Ascending aorta (tissue), 2 donors: ENCODE data around the gene GCGR. TPM values are rescaled to one million over a fixed set of nuclear protein-coding genes. Genes with fewer than 3 reads are reported as not detected.
A peak's percentile ranks its signal among the peaks of the same experiment; 100 is the strongest.
"Not testable (repeated sequence)": the region's sequence is repeated elsewhere in the genome, so short reads cannot be mapped to it uniquely, and the experiment has no call there.

Source experiments
- DNase-seq, 2 donors: peaks; one replicate each; pipeline ENCODE4 v3.0.0-alpha.2; 2019; ENCODE audit warnings: low spot score in 2 of 2
- H3K27ac ChIP-seq, 2 donors: fragments of 200-600 bp; sonication (generic); one replicate each; pipeline ENCODE4 v1.5.1; 2016 to 2017; ENCODE audit warnings: mild to moderate bottlenecking in 1 of 2
- H3K27me3 ChIP-seq: fragments of 200-600 bp; sonication (generic); one replicate; pipeline ENCODE4 v1.5.1; 2017
- H3K36me3 ChIP-seq, 2 donors: fragments of 200-600 bp; sonication (generic); one replicate each; pipeline ENCODE4 v1.5.1; 2016
- H3K4me1 ChIP-seq, 2 donors: fragments of 200-600 bp; sonication (generic); one replicate each; pipeline ENCODE4 v1.5.1; 2016 to 2017; ENCODE audit warnings: mild to moderate bottlenecking in 1 of 2
- H3K4me3 ChIP-seq, 2 donors: fragments of 200-600 bp; sonication (generic); one replicate each; pipeline ENCODE4 v1.5.1; 2016 to 2017; ENCODE audit warnings: mild to moderate bottlenecking in 1 of 2
- H3K9me3 ChIP-seq, 2 donors: fragments of 200-600 bp; sonication (generic); one replicate each; pipeline ENCODE4 v1.5.1; 2016
- intact Hi-C: fragments of 100-400 bp; cut with DNase I; formaldehyde crosslinking; loops from one replicate; pipeline ENCODE4 v1.15.1; 2023
- total RNA-seq: library from RNA; depleted of rRNA; stranded (reverse); fragments of >200 nt; gene quantifications from one replicate; pipeline ENCODE4 v1.1.0, GENCODE V29; 2016
- TF ChIP-seq, protein P1 (sequence below), 3 experiments: fragments of 200-600 bp in 2 of 3; fragments of 450-650 bp in 1 of 3; sonication (generic) in 2 of 3; IDR thresholded peaks; one replicate each; pipeline ENCODE4 v1.5.1; 2016 to 2019; ENCODE audit warnings: antibody characterized with exemption in 3 of 3, mild to moderate bottlenecking in 1 of 3, moderate library complexity in 1 of 3

The GCGR gene
- total RNA-seq, 1 donor from 2014 or later, result not detected

DNA sequence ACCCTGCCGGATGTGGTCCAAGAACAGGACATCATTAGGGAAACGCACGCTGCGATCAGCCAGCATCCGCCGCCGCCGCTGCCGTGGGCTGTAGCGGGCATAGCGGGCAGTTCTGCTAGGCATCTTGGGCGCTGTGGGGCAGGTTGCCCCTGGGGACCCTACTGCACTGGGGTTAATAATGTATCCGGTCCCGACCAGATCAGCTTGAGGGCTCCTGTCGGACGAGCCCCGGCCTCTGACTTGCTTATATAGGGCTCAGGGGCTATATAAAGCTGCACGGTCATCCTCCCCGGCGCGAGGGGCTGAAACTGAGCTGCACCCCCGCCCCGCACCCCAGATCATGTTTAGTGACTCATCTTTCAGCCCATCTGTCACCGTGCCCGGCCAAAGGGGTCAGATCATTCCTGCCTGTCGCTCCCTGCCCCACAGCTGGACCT is 30.9 kb downstream of the GCGR start, which contains the start of gene PPP1R27:
TSS of gene PPP1R27 (minus strand) at position 220 of the 437 bp plus-strand sequence. CDS start at position 123, 97 bp downstream.
- DNase-seq, result no peak
- Histone ChIP-seq H3K27me3 (no peaks in the 10 kb centered on the region), H3K36me3 (no peaks in the 10 kb centered on the region), H3K27ac (peak within 1 kb of the TSS in 1 of 2 donors; percentile 91), H3K4me1 (peaks cover 16 to 22% of the 10 kb centered on the region in 2 donors), H3K4me3 (peak within 1 kb of the TSS; percentile 77 to 92), H3K9me3 (no peaks in the 10 kb centered on the region)
- TF ChIP-seq, protein P1, sequence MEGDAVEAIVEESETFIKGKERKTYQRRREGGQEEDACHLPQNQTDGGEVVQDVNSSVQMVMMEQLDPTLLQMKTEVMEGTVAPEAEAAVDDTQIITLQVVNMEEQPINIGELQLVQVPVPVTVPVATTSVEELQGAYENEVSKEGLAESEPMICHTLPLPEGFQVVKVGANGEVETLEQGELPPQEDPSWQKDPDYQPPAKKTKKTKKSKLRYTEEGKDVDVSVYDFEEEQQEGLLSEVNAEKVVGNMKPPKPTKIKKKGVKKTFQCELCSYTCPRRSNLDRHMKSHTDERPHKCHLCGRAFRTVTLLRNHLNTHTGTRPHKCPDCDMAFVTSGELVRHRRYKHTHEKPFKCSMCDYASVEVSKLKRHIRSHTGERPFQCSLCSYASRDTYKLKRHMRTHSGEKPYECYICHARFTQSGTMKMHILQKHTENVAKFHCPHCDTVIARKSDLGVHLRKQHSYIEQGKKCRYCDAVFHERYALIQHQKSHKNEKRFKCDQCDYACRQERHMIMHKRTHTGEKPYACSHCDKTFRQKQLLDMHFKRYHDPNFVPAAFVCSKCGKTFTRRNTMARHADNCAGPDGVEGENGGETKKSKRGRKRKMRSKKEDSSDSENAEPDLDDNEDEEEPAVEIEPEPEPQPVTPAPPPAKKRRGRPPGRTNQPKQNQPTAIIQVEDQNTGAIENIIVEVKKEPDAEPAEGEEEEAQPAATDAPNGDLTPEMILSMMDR (IDR thresholded peaks at IDR 0.05), result no peak
- intact Hi-C loops, result loop anchor here (5.0 kb wide), 1 partner anchor 37 kb away; the partner anchor contains the start of gene ARHGDIA

DNA sequence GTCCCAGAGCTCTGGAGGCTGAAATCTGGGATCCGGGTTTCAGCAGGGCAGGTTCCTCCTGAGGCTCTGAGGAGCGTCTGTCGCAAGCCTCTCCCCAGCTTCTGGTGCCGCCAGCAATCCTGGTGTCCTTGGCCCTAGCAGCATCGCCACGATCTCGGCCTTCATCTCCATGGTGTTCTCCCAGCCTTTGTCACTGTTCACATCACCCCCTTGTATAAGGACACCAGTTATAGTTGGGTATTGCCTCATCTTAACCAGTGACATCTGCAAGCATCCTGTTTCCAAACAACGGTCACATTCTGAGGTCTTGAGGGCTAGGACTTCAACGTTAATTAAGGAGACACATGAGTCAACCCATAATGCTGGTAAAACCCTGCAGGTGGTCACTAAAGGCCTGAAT is 33.7 kb downstream of the GCGR start:
- intact Hi-C loops, result no loop called here
- H3K27ac ChIP-seq, result no peak overlapping the region
- peaks cover 1 to 4% of the 10 kb centered on the region in 2 donors for H3K36me3 ChIP-seq
- DNase-seq, result no peak
- no peaks in the 10 kb centered on the region for H3K9me3 ChIP-seq
- H3K4me3 ChIP-seq, result no peak overlapping the region
- H3K4me1 ChIP-seq, result peaks cover 7 to 9% of the 10 kb centered on the region in 2 donors
- TF ChIP-seq, protein P1 (IDR thresholded peaks at IDR 0.05), result no peak
- H3K27me3 ChIP-seq, result no peaks in the 10 kb centered on the region

DNA sequence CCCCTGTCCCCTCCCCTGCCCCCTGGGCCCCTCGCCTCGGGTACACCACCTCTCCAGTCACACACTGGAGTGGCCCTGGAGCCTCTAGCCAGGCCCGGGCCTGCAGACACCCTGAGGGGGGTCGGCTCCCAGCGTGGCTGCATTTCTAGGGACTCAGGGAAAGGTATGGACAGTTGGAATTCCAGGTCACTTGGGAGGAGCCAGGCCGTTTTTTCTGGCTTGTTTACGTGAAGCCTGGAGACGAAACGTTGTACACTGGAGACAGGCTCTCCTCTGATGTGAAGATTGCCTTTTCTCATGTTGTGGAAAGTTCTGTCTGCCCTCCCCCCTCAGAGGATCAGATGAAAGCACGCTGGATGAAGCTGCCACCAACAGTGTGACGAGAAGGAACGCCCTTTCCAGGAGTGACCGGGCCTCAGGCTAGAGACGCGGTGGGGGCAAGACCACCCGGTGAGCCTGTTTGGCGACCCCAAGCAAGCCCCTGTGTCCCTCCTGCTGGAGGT is 34.9 kb downstream of the GCGR start:
- no peaks in the 10 kb centered on the region for H3K27me3 ChIP-seq
- no peak for DNase-seq
- H3K4me1 ChIP-seq, result peaks cover 3 to 4% of the 10 kb centered on the region in 2 donors
- H3K9me3 ChIP-seq, result no peaks in the 10 kb centered on the region
- TF ChIP-seq, protein P1 (IDR thresholded peaks at IDR 0.05), result no peak
- no peak overlapping the region for H3K4me3 ChIP-seq
- peaks cover 13 to 16% of the 10 kb centered on the region in 2 donors for H3K36me3 ChIP-seq
- no peak overlapping the region for H3K27ac ChIP-seq
- intact Hi-C loops, result no loop called here

DNA sequence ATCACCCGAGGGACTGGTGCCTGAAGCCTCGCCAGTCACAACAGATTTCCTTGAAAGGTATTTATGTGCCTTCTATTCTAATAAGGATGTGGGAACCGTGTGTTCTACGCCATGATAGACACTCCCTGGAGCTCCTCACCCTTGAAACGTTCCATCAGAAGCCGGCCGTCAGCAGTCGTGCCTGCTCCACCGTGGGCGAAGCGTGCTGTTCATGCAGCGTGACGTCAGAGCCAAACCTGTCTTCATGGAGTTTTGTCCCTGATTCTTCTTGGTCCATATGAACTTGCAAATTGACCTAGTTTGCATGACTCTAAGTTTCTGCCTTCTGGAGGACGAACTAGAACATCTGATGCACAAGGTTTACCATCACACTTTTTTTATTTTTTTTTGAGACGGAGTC is 35.4 kb downstream of the GCGR start:
- no peaks in the 10 kb centered on the region for H3K27me3 ChIP-seq
- intact Hi-C loops, result no loop called here
- H3K27ac ChIP-seq, result no peak overlapping the region
- DNase-seq, result no peak
- TF ChIP-seq, protein P1 (IDR thresholded peaks at IDR 0.05), result no peak
- no peak overlapping the region for H3K4me3 ChIP-seq
- H3K4me1 ChIP-seq, result no peaks in the 10 kb centered on the region
- peaks cover 18 to 21% of the 10 kb centered on the region in 2 donors for H3K36me3 ChIP-seq
- no peaks in the 10 kb centered on the region for H3K9me3 ChIP-seq

DNA sequence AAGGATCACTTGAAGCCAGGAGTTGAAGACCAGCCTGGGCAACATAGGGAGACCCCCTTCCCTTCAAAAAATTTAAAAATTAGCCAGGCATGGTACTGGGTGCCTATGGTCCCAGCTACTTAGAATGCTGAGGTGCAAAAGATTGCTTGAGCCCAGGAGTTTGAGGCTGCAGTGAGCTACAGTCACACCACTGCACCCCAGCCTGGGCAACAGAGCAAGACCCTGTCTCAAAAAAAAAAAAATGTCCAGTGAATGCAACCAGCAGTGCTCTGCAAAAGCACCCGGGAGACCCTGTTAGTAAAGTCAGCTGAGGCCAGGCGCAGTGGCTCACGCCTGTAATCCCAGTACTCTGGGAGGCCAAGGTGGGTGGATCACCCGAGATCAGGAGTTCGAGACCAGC is 36.1 kb downstream of the GCGR start:
- H3K27me3 ChIP-seq, H3K4me1 ChIP-seq, intact Hi-C loops, H3K27ac ChIP-seq, H3K4me3 ChIP-seq, DNase-seq, H3K9me3 ChIP-seq: not testable (repeated sequence)
- H3K36me3 ChIP-seq, result peaks cover 25 to 28% of the 10 kb centered on the region in 2 donors

DNA sequence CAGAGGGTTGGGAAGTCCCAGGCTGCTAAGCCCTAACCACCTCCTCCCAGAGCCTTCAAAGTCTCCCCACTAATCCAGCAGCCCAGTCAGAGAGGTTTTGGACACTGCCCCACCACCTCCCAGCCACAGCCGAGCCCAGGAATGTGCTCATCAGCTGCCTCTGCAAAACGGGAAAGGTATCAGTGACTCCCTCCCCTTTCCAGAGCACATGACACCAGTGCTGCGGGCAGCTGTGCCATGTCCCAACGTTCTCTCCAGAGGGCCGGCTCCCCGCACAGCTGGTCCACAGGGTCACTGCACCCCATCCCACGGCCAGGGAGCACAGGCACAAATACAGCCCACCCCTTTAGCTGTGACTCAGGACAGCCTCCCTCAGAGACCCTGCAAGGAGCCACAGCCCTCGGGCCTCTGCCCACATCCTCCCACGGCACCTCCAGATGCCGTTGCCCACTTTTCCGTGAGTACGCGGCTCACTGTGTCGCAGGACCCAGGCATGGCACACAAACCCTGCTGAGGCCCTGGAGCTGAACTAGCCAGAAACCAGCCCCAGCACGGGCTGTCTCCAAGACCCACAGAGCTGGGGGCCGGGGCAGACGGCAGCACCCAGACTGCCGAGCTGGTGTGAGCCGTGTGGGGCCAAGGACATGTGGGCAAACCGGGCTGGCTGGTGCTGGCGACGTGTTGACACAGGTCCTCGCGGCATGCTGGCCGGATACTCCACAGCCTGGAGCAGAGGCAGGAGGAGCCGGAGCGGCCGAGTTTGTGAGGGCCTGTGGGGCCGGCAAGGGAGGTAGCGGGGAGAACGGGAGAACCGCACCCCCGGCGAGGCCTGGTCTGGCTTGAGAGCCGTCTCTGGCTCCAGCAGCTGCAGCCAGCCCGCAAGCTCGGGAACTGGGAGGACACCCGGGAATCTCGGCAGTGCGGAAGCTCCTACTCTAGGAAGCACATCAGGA is 37.2 kb downstream of the GCGR start:
- Histone ChIP-seq H3K4me1 (no peaks in the 10 kb centered on the region), H3K27me3 (no peaks in the 10 kb centered on the region), H3K9me3 (no peaks in the 10 kb centered on the region), H3K4me3 (no peak overlapping the region), H3K27ac (no peak overlapping the region), H3K36me3 (peaks cover 36 to 39% of the 10 kb centered on the region in 2 donors)
- TF ChIP-seq, protein P1 (IDR thresholded peaks at IDR 0.05), result no peak
- DNase-seq, result no peak
- intact Hi-C loops, result no loop called here
